ENCODE data around the gene KCNA5. TPM values are rescaled to one million over a fixed set of nuclear protein-coding genes. Genes with fewer than 3 reads are reported as not detected.

KCNA5 gene
- total RNA-seq, 1 experiment from 2014 or later = not detected

GRCh38 chr12:5088586-5089264 is 45.0 kb downstream of the KCNA5 start:
- in situ Hi-C loops (cut with HindIII; ENCODE audit: low sequenced_read_pairs) = no loop called here
- DNase-seq (ENCODE audit: low spot score) = no peak

GRCh38 chr12:5094551-5094950 is 50.9 kb downstream of the KCNA5 start:
- in situ Hi-C loops (cut with HindIII; ENCODE audit: low sequenced_read_pairs) = no loop called here
- DNase-seq (ENCODE audit: low spot score) = no peak

- in situ Hi-C loops (cut with HindIII; ENCODE audit: low sequenced_read_pairs) = no loop called here
- DNase-seq (ENCODE audit: low spot score) = no peak
Observed at GRCh38 chr12:5094986-5095385, 51.3 kb downstream of the KCNA5 start.

Other genes with a start within 250 kb of the KCNA5 start
- not detected in 2 replicates for gene KCNA1, start 134.0 kb upstream of the KCNA5 start, total RNA-seq (2014; rRNA removed; shearing (Covaris generic))

Data from G401 (cell line).